ENCODE results near the gene GNRH2.

The GNRH2 gene

DNA sequence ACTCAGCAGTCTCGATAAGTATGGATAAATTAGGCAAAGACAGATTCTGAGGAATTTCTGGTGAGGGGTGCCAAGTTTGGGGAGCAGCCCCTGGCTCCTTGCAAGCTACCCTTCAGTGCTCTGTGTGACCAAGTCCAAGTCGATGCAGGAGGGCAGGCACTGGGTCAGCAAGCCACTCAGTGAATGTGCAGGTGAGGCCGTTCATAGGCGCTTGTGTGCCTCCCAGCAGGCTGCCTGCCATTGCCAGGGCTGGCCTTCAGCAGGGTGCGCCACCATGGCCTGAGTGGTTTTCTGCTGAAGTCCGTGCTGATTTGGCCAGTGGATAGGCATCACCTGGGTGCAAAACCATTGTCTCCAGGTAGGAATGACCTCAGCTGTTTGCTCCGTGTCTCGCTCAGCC, 3.3 kb upstream of the GNRH2 start:
- H3K4me3 ChIP-seq (ENCODE audit: low read depth, low read length) = no peak overlapping the region
- no peak overlapping the region for H4K91ac ChIP-seq (ENCODE audit: low read depth, low read length)
- H2BK12ac ChIP-seq (ENCODE audit: low read length) = no peak overlapping the region
- H3K18ac ChIP-seq (ENCODE audit: low read length) = no peak overlapping the region
- H3K9ac ChIP-seq (ENCODE audit: low read length) = no peak overlapping the region
- no peak overlapping the region for H3K4ac ChIP-seq (ENCODE audit: low read depth, low read length)
- no peaks in the 10 kb centered on the region for H3K27me3 ChIP-seq (ENCODE audit: insufficient read depth, low read length)
- H3K79me2 ChIP-seq (ENCODE audit: control insufficient read depth, insufficient read depth, low read length, poor library complexity) = no peaks in the 10 kb centered on the region
- H4K8ac ChIP-seq (ENCODE audit: low read depth, low read length) = no peak overlapping the region
- no peak overlapping the region for H2AK5ac ChIP-seq (ENCODE audit: low read length)
- peaks cover 0 to under 1% of the 10 kb centered on the region in 2 experiments for H3K4me1 ChIP-seq (ENCODE audit: control insufficient read depth in 1 of 2, insufficient read depth in 2 of 2, low read length in 2 of 2)
- H3K36me3 ChIP-seq (ENCODE audit: control insufficient read depth in 1 of 2, insufficient read depth in 2 of 2, low read length in 2 of 2) = peaks cover 29 to 45% of the 10 kb centered on the region in 2 experiments
- DNase-seq = no peak
- no peak overlapping the region for H3K4me2 ChIP-seq (ENCODE audit: low read length)
- H3K14ac ChIP-seq (ENCODE audit: low read length) = no peak overlapping the region
- no CpG with 5 or more reads among the region's 8 CpGs for WGBS (ENCODE audit: extremely low coverage, insufficient coverage, insufficient read length)
- H2BK5ac ChIP-seq (ENCODE audit: low read depth, low read length, poor library complexity) = no peak overlapping the region
- H3K9me3 ChIP-seq (ENCODE audit: insufficient read depth, low read depth, low read length) = peaks cover 2% of the 10 kb centered on the region
- no peak overlapping the region for H2AFZ ChIP-seq (ENCODE audit: insufficient read depth, low read length, poor library complexity)
- no peak overlapping the region for H3K27ac ChIP-seq (ENCODE audit: low read depth, low read length)
- H4K12ac ChIP-seq (ENCODE audit: low read depth, low read length) = no peak overlapping the region
- no peak overlapping the region for H3K23ac ChIP-seq (ENCODE audit: low read length)
- H2BK120ac ChIP-seq (ENCODE audit: insufficient read depth, low read length, poor library complexity) = no peak overlapping the region
- H3K79me1 ChIP-seq (ENCODE audit: low read length) = no peaks in the 10 kb centered on the region

DNA sequence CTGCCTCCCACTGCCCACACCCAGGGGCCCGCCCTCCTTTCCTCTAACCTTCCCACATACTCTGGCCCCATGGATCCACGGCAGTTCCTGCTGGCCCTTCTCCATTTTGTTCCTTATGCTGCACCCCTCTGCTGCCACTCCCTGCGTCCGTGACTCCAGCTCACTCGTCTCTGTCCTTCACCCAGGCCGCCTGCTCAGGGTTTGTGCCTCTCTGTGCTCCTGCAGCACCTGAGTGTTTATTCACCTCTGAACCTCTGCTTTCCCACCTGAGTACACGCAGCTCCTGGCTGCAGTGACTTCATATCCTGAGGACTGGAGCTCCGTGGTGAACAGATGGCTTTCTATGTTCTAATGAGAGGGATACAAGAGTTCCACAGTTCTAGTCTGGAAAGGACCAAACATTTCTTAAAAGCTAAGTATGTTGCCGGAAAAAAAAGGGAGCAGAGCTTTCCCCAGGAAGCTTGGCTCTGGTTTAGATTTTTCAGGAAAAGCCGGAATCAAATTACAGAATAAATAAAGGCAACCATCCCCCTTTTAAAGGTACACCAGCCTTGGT, 1.5 kb upstream of the GNRH2 start:
- Histone ChIP-seq H3K18ac (ENCODE audit: low read length) (no peak overlapping the region), H3K23ac (ENCODE audit: low read length) (no peak overlapping the region), H3K27ac (ENCODE audit: low read depth, low read length) (no peak overlapping the region), H3K79me1 (ENCODE audit: low read length) (peaks cover 13% of the 10 kb centered on the region), H2BK5ac (ENCODE audit: low read depth, low read length, poor library complexity) (no peak overlapping the region), H2BK120ac (ENCODE audit: insufficient read depth, low read length, poor library complexity) (no peak overlapping the region), H4K12ac (ENCODE audit: low read depth, low read length) (no peak overlapping the region), H2BK12ac (ENCODE audit: low read length) (no peak overlapping the region), H3K79me2 (ENCODE audit: control insufficient read depth, insufficient read depth, low read length, poor library complexity) (peaks cover 9% of the 10 kb centered on the region), H2AFZ (ENCODE audit: insufficient read depth, low read length, poor library complexity) (no peak overlapping the region), H3K14ac (ENCODE audit: low read length) (no peak overlapping the region), H3K4me1 (ENCODE audit: control insufficient read depth in 1 of 2, insufficient read depth in 2 of 2, low read length in 2 of 2) (peaks cover 2 to 5% of the 10 kb centered on the region in 2 experiments), H4K91ac (ENCODE audit: low read depth, low read length) (no peak overlapping the region), H3K9ac (ENCODE audit: low read length) (no peak overlapping the region), H3K4ac (ENCODE audit: low read depth, low read length) (no peak overlapping the region), H3K9me3 (ENCODE audit: insufficient read depth, low read depth, low read length) (peaks cover 1% of the 10 kb centered on the region), H3K4me3 (ENCODE audit: low read depth, low read length) (no peak overlapping the region), H2AK5ac (ENCODE audit: low read length) (no peak overlapping the region), H3K36me3 (ENCODE audit: control insufficient read depth in 1 of 2, insufficient read depth in 2 of 2, low read length in 2 of 2) (peaks cover 17 to 28% of the 10 kb centered on the region in 2 experiments), H3K4me2 (ENCODE audit: low read length) (no peak overlapping the region), H3K27me3 (ENCODE audit: insufficient read depth, low read length) (no peaks in the 10 kb centered on the region), H4K8ac (ENCODE audit: low read depth, low read length) (no peak overlapping the region)
- no peak for DNase-seq
- no CpG with 5 or more reads among the region's 10 CpGs for WGBS (ENCODE audit: extremely low coverage, insufficient coverage, insufficient read length)

DNA sequence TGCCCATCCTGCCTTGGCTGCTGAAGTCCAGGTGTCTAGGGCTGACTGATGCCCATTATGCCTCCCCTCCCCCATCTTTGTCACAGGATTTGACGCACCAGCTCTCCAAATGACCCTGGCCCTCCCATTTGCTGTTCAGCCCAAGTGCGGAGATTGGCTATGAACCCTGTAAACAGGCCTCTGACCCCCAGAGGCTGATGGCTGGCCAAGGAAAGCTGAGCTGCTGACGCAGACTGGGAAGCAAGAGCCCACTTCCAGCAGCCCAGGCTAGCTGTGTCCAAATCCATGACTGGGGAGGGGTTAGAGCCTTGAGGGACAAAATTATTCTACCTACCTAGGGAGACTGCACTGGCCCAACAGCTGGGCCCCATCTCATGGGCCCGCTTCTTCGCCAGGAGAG, 797 bp upstream of the GNRH2 start:
- Histone ChIP-seq H3K4me2 (ENCODE audit: low read length) (no peak overlapping the region), H3K23ac (ENCODE audit: low read length) (no peak overlapping the region), H2AK5ac (ENCODE audit: low read length) (no peak overlapping the region), H2BK12ac (ENCODE audit: low read length) (no peak overlapping the region), H3K4ac (ENCODE audit: low read depth, low read length) (no peak overlapping the region), H3K27me3 (ENCODE audit: insufficient read depth, low read length) (no peaks in the 10 kb centered on the region), H3K27ac (ENCODE audit: low read depth, low read length) (no peak overlapping the region), H3K36me3 (ENCODE audit: control insufficient read depth in 1 of 2, insufficient read depth in 2 of 2, low read length in 2 of 2) (peaks cover 16 to 25% of the 10 kb centered on the region in 2 experiments), H2BK120ac (ENCODE audit: insufficient read depth, low read length, poor library complexity) (no peak overlapping the region), H3K18ac (ENCODE audit: low read length) (no peak overlapping the region), H4K12ac (ENCODE audit: low read depth, low read length) (no peak overlapping the region), H2BK5ac (ENCODE audit: low read depth, low read length, poor library complexity) (no peak overlapping the region), H3K79me1 (ENCODE audit: low read length) (peaks cover 13% of the 10 kb centered on the region), H3K4me1 (ENCODE audit: control insufficient read depth in 1 of 2, insufficient read depth in 2 of 2, low read length in 2 of 2) (peaks cover 3 to 7% of the 10 kb centered on the region in 2 experiments), H4K8ac (ENCODE audit: low read depth, low read length) (no peak overlapping the region), H3K9me3 (ENCODE audit: insufficient read depth, low read depth, low read length) (no peaks in the 10 kb centered on the region), H2AFZ (ENCODE audit: insufficient read depth, low read length, poor library complexity) (no peak overlapping the region), H3K14ac (ENCODE audit: low read length) (no peak overlapping the region), H3K79me2 (ENCODE audit: control insufficient read depth, insufficient read depth, low read length, poor library complexity) (peaks cover 9% of the 10 kb centered on the region), H3K4me3 (ENCODE audit: low read depth, low read length) (no peak overlapping the region), H3K9ac (ENCODE audit: low read length) (no peak overlapping the region), H4K91ac (ENCODE audit: low read depth, low read length) (no peak overlapping the region)
- no peak for DNase-seq
- WGBS (ENCODE audit: extremely low coverage, insufficient coverage, insufficient read length) = no CpG with 5 or more reads among the region's 5 CpGs

DNA sequence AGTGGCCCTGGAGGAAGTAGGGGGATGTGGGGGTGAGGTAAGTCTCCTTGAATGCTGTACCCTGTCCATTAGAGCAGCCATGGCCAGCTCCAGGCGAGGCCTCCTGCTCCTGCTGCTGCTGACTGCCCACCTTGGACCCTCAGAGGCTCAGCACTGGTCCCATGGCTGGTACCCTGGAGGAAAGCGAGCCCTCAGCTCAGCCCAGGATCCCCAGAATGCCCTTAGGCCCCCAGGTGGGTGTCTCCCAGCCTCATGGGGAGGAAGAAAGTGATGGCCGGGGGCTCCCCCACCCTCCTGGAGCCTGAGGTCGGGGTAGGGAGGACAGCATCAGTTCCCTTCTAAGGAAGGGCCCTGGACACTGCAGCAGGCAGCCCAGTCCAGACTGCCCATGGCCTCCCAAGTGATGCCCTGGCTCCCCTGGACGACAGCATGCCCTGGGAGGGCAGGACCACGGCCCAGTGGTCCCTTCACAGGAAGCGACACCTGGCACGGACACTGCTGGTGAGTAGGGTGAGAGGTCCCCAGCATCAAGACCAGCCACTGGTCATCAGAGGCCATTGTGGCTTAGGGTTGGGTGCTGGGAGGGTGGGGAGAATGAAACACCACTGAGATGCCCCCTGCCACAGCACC, 1.0 kb downstream of the GNRH2 start:
- Histone ChIP-seq H3K79me2 (ENCODE audit: control insufficient read depth, insufficient read depth, low read length, poor library complexity) (peaks cover 9% of the 10 kb centered on the region), H4K8ac (ENCODE audit: low read depth, low read length) (no peak overlapping the region), H3K18ac (ENCODE audit: low read length) (no peak overlapping the region), H3K27me3 (ENCODE audit: insufficient read depth, low read length) (no peaks in the 10 kb centered on the region), H2BK120ac (ENCODE audit: insufficient read depth, low read length, poor library complexity) (no peak overlapping the region), H4K12ac (ENCODE audit: low read depth, low read length) (no peak overlapping the region), H3K27ac (ENCODE audit: low read depth, low read length) (no peak overlapping the region), H2BK12ac (ENCODE audit: low read length) (no peak overlapping the region), H2BK5ac (ENCODE audit: low read depth, low read length, poor library complexity) (no peak overlapping the region), H3K9ac (ENCODE audit: low read length) (no peak overlapping the region), H4K91ac (ENCODE audit: low read depth, low read length) (no peak overlapping the region), H3K14ac (ENCODE audit: low read length) (no peak overlapping the region), H3K4me3 (ENCODE audit: low read depth, low read length) (no peak overlapping the region), H3K9me3 (ENCODE audit: insufficient read depth, low read depth, low read length) (no peaks in the 10 kb centered on the region), H2AK5ac (ENCODE audit: low read length) (no peak overlapping the region), H3K36me3 (ENCODE audit: control insufficient read depth in 1 of 2, insufficient read depth in 2 of 2, low read length in 2 of 2) (peaks cover 24 to 30% of the 10 kb centered on the region in 2 experiments), H3K79me1 (ENCODE audit: low read length) (peaks cover 13% of the 10 kb centered on the region), H2AFZ (ENCODE audit: insufficient read depth, low read length, poor library complexity) (no peak overlapping the region), H3K4me1 (ENCODE audit: control insufficient read depth in 1 of 2, insufficient read depth in 2 of 2, low read length in 2 of 2) (peaks cover 3 to 7% of the 10 kb centered on the region in 2 experiments), H3K4ac (ENCODE audit: low read depth, low read length) (no peak overlapping the region), H3K4me2 (ENCODE audit: low read length) (no peak overlapping the region), H3K23ac (ENCODE audit: low read length) (no peak overlapping the region)
- no peak for DNase-seq
- no CpG with 5 or more reads among the region's 8 CpGs for WGBS (ENCODE audit: extremely low coverage, insufficient coverage, insufficient read length)
